CD4-positive, alpha-beta memory T cell (primary cell): ENCODE data around the gene SBNO1. TPM values are rescaled to one million over a fixed set of nuclear protein-coding genes. Genes with fewer than 3 reads are reported as not detected.

Source experiments
- CTCF ChIA-PET: fragments of 350-600 bp; sonication (Branson Sonifier 250); formaldehyde crosslinking; loops from one replicate; lab custom pipeline; 2021; ENCODE audit warnings: inconsistent platforms; ENCODE audit not compliant: partially characterized antibody; lab: Charles Lee
- POLR2A ChIA-PET: fragments of 350-600 bp; sonication (Branson Sonifier 250); formaldehyde crosslinking; loops from one replicate; lab custom pipeline; 2021; ENCODE audit not compliant: partially characterized antibody; lab: Charles Lee
- DNase-seq, 5 donors: peaks; one replicate each; pipeline versions ENCODE4 v3.0.0 to v3.0.0-alpha.2; 2020 to 2022; ENCODE audit warnings: mixed read lengths in 1 of 5
- H3K27ac ChIP-seq: one replicate; pipeline ENCODE4 v1.7.0; 2013; ENCODE audit warnings: low read depth, low read length
- H3K27me3 ChIP-seq: 2 replicates; pipeline ENCODE4 v1.7.0; 2013; ENCODE audit warnings: mild to moderate bottlenecking, low read length, moderate library complexity; ENCODE audit not compliant: insufficient read depth
- H3K36me3 ChIP-seq: 2 replicates; pipeline ENCODE4 v1.7.0; 2013; ENCODE audit warnings: mild to moderate bottlenecking, low read length, moderate library complexity; ENCODE audit not compliant: insufficient read depth
- H3K4me1 ChIP-seq: 2 replicates; pipeline ENCODE4 v1.7.0; 2013; ENCODE audit warnings: mild to moderate bottlenecking, low read length, moderate library complexity; ENCODE audit not compliant: insufficient read depth
- H3K4me3 ChIP-seq, 2 donors: one replicate each; pipeline ENCODE4 v1.7.0; 2013; ENCODE audit warnings: low read length in 2 of 2, mild to moderate bottlenecking in 1 of 2
- H3K9me3 ChIP-seq, 2 donors: one replicate each; pipeline ENCODE4 v1.7.0; 2013; ENCODE audit warnings: low read length in 2 of 2, control low read depth in 1 of 2; ENCODE audit not compliant: control insufficient read depth in 1 of 2
- H3K27ac Mint-ChIP-seq, 7 donors: one replicate each; pipeline ENCODE4 v1.8.0; 2020 to 2021; ENCODE audit warnings: mixed read lengths in 7 of 7, mild to moderate bottlenecking in 6 of 7, inconsistent platforms in 3 of 7, moderate library complexity in 3 of 7
- H3K27me3 Mint-ChIP-seq, 2 donors: one replicate each; pipeline ENCODE4 v1.8.0; 2020 to 2021; ENCODE audit warnings: mixed read lengths in 2 of 2
- H3K36me3 Mint-ChIP-seq, 2 donors: one replicate each; pipeline ENCODE4 v1.8.0; 2020 to 2021; ENCODE audit warnings: mixed read lengths in 2 of 2, inconsistent platforms in 1 of 2, mild to moderate bottlenecking in 1 of 2
- H3K4me1 Mint-ChIP-seq, 4 donors: one replicate each; pipeline ENCODE4 v1.8.0; 2020 to 2021; ENCODE audit warnings: mixed read lengths in 4 of 4, mild to moderate bottlenecking in 1 of 4
- H3K4me3 Mint-ChIP-seq, 8 donors: one replicate each; pipeline ENCODE4 v1.8.0; 2020 to 2021; ENCODE audit warnings: mixed read lengths in 8 of 8, mild to moderate bottlenecking in 7 of 8, moderate library complexity in 6 of 8, inconsistent platforms in 3 of 8
- H3K9me3 Mint-ChIP-seq, 8 donors: one replicate each; pipeline ENCODE4 v1.8.0; 2020 to 2021; ENCODE audit warnings: mixed read lengths in 8 of 8, mild to moderate bottlenecking in 5 of 8, inconsistent platforms in 3 of 8, moderate library complexity in 1 of 8
- intact Hi-C: fragments of 100-400 bp; cut with micrococcal nuclease; formaldehyde crosslinking; loops from one replicate; pipeline ENCODE4 v1.15.1; 2023
- polyA plus RNA-seq, 2 donors: library from polyadenylated mRNA; unstranded; fragments of 300-500 nt; fragmentation: Illumina TruSeq; gene quantifications; one replicate each; pipeline ENCODE4 v1.2.3, GENCODE V29; 2021
- total RNA-seq, 2 experiments: library from RNA; stranded (reverse); gene quantifications; one replicate each; pipeline ENCODE4 v1.2.3, GENCODE V29; 2021

Gene SBNO1
- total and polyA plus RNA-seq, 4 experiments from 2014 or later = 26.3 to 56.3 (median 47.0) TPM

DNA sequence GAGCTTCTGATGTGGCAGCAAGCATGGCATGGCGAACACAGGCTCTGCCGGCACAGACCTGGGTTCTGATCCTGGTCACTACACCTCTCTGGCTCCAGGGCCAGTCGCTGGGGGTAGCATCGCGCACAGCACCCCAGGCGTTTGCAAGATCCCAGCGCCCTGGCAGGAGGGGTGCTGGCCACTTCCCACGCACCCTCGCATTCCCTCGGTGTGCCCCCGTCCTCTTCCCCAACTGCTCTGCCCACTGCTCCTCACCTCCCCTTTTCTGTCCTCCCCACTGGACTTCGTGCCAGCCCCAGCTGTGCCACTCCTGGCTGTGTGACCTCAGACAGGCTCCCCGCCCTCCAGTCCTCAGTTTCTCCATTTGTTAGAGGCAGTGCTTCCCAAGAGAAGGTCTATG lies 95.8 kb downstream of the SBNO1 start:
- CTCF ChIA-PET = interaction anchor here (1.5 kb wide), 1 partner anchor 23 kb away, joined by 3 read pairs; no protein-coding TSS in a partner anchor
- Histone ChIP-seq H3K27me3 (no peaks in the 10 kb centered on the region), H3K9me3 (no peaks in the 10 kb centered on the region), H3K27ac (no peak overlapping the region), H3K4me3 (no peak overlapping the region), H3K4me1 (peaks cover 15% of the 10 kb centered on the region), H3K36me3 (no peaks in the 10 kb centered on the region)
- H3K36me3 Mint-ChIP-seq = no peaks in the 10 kb centered on the region
- intact Hi-C loops = no loop called here
- no peak for DNase-seq
- peak overlapping the region in 3 of 7 donors; percentile 42 to 77 (median 72) for H3K27ac Mint-ChIP-seq
- no peaks in the 10 kb centered on the region for H3K27me3 Mint-ChIP-seq
- POLR2A ChIA-PET = interaction anchor here (1.0 kb wide), 1 partner anchor 11 kb away, joined by 4 read pairs; no protein-coding TSS in a partner anchor
- H3K4me1 Mint-ChIP-seq = peaks cover 10 to 32% (median 15%) of the 10 kb centered on the region in 4 donors
- no peaks in the 10 kb centered on the region for H3K9me3 Mint-ChIP-seq
- H3K4me3 Mint-ChIP-seq = peak overlapping the region in 6 of 8 donors; percentile 47 to 78 (median 62)

DNA sequence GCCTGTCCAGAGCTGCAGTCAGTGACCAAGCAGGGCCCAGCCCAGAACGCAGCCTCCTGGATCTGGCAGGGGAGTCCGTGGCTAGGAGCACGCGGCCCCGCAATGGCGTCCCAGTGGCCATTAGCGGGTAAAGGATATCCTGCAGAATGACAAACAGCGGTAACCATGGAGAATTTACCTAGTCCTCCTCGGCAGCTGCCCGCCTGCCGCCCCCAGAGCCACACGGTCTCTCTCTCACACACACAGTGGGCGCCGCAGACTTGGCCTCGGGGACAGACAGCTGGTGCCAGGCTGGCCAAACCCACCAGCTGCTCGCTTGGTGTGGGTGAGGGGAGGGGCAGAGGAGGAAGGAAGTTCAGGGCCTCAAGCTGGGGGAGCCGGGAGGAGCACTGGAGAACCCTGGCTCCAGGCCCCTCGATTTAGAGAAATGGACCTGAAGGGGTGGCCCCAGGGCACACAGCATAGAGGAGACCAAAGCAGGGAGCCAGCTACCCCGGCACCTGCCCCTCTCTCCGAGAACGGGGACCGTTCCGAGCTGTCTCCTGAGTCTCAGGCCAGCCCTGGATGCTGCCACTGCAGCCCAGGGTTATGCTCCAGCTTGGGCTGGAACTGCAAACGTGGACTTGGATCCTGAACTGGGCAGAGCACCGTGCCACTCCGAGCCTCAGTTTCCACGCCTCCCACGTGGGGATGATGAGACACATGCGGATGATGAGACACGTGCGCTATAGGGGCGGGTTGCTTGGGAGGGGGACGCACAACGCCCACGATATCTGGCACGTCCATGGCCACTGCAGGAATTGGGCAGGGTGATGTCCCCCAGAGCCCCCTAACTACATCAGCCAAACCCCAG lies 96.4 kb downstream of the SBNO1 start:
- Mint-ChIP-seq H3K27me3 (no peaks in the 10 kb centered on the region), H3K4me1 (peaks cover 10 to 32% (median 15%) of the 10 kb centered on the region in 4 donors), H3K9me3 (no peaks in the 10 kb centered on the region), H3K36me3 (no peaks in the 10 kb centered on the region), H3K4me3 (peak overlapping the region in 3 of 8 donors; percentile 48 to 70 (median 58)), H3K27ac (peak overlapping the region in 1 of 7 donors; percentile 61)
- no peak overlapping the region for H3K27ac ChIP-seq
- CTCF ChIA-PET = interaction anchor here (0.6 kb wide), 1 partner anchor 114 kb away, joined by 3 read pairs; no protein-coding TSS in a partner anchor
- H3K27me3 ChIP-seq = no peaks in the 10 kb centered on the region
- POLR2A ChIA-PET = interaction anchor here (1.0 kb wide), 1 partner anchor 10 kb away, joined by 4 read pairs; no protein-coding TSS in a partner anchor
- H3K4me3 ChIP-seq = no peak overlapping the region
- intact Hi-C loops = no loop called here
- no peak for DNase-seq
- H3K4me1 ChIP-seq = peaks cover 15% of the 10 kb centered on the region
- H3K36me3 ChIP-seq = no peaks in the 10 kb centered on the region
- H3K9me3 ChIP-seq = no peaks in the 10 kb centered on the region

DNA sequence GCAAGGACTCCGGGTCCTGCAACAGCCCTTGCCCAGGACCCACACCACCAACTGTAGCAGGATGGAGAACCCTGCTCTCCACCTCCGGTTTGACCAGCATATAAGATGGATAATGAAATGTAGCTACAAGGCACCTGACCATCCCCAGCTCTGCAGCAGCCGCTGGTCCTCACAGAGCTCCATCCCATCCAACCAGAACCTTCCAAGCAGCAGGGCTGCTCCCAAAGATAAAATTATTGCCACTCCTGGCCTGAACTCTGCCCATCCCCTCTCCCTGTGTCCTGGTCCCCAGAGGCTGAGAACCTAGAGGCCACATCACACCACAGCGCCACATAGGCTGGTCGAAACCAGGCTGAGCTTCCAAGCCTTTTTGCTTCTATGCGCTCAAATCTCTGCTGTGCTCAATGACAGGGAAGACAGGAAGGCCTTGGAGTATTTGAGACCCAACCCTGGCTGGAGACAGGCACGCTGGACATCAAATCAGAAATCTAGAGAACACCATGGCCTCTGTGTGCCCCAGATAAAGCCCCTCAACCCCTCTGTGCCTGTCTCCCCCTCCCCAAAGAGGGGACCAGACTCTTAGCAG lies 97.2 kb downstream of the SBNO1 start:
- no peaks in the 10 kb centered on the region for H3K36me3 Mint-ChIP-seq
- DNase-seq = no peak
- H3K4me3 ChIP-seq = no peak overlapping the region
- H3K27me3 Mint-ChIP-seq = no peaks in the 10 kb centered on the region
- peak overlapping the region in 2 of 8 donors; percentile 21 to 57 for H3K4me3 Mint-ChIP-seq
- H3K4me1 ChIP-seq = peaks cover 15% of the 10 kb centered on the region
- no peaks in the 10 kb centered on the region for H3K9me3 Mint-ChIP-seq
- H3K27ac Mint-ChIP-seq = peak overlapping the region in 4 of 7 donors; percentile 24 to 61 (median 49)
- H3K9me3 ChIP-seq = no peaks in the 10 kb centered on the region
- H3K27me3 ChIP-seq = no peaks in the 10 kb centered on the region
- POLR2A ChIA-PET = interaction anchor here (0.8 to 1.0 kb wide), 2 partner anchors 9 to 35 kb away, joined by 3 to 4 read pairs; partner anchors contain the start of gene MPHOSPH9
- H3K4me1 Mint-ChIP-seq = peaks cover 10 to 32% (median 15%) of the 10 kb centered on the region in 4 donors
- no peaks in the 10 kb centered on the region for H3K36me3 ChIP-seq
- intact Hi-C loops = no loop called here
- CTCF ChIA-PET = interaction anchor here (0.6 kb wide), 1 partner anchor 114 kb away, joined by 3 read pairs; no protein-coding TSS in a partner anchor
- H3K27ac ChIP-seq = no peak overlapping the region

- H3K36me3 ChIP-seq = no peaks in the 10 kb centered on the region
- no peak for DNase-seq
- peaks cover 11% of the 10 kb centered on the region for H3K4me1 ChIP-seq
- no peaks in the 10 kb centered on the region for H3K9me3 ChIP-seq
- Mint-ChIP-seq H3K9me3 (no peaks in the 10 kb centered on the region), H3K4me3 (no peak overlapping the region), H3K4me1 (peaks cover 8 to 27% (median 14%) of the 10 kb centered on the region in 4 donors), H3K27ac (peak overlapping the region in 2 of 7 donors; percentile 24 to 71), H3K36me3 (no peaks in the 10 kb centered on the region), H3K27me3 (no peaks in the 10 kb centered on the region)
- H3K27ac ChIP-seq = no peak overlapping the region
- no peak overlapping the region for H3K4me3 ChIP-seq
- ChIA-PET CTCF (no interaction called here), POLR2A (interaction anchor here (0.8 kb wide), 1 partner anchor 34 kb away, joined by 3 read pairs; the partner anchor contains the start of gene MPHOSPH9)
- no peaks in the 10 kb centered on the region for H3K27me3 ChIP-seq
- intact Hi-C loops = no loop called here
Observed at GRCh38 chr12:123266679-123267277, 97.9 kb downstream of the SBNO1 start.

- H3K27ac ChIP-seq = no peak overlapping the region
- no peak overlapping the region for H3K4me3 Mint-ChIP-seq
- no peaks in the 10 kb centered on the region for H3K9me3 ChIP-seq
- H3K27ac Mint-ChIP-seq = peak overlapping the region in 4 of 7 donors; percentile 12 to 52 (median 42)
- intact Hi-C loops = no loop called here
- no peaks in the 10 kb centered on the region for H3K27me3 ChIP-seq
- H3K27me3 Mint-ChIP-seq = no peaks in the 10 kb centered on the region
- no peaks in the 10 kb centered on the region for H3K36me3 Mint-ChIP-seq
- peaks cover 8 to 27% (median 14%) of the 10 kb centered on the region in 4 donors for H3K4me1 Mint-ChIP-seq
- CTCF ChIA-PET = no interaction called here
- POLR2A ChIA-PET = interaction anchor here (0.6 kb wide), 1 partner anchor 33 kb away, joined by 3 read pairs; the partner anchor contains the start of genes MPHOSPH9 and MTRFR
- H3K9me3 Mint-ChIP-seq = no peaks in the 10 kb centered on the region
- DNase-seq = no peak
- no peaks in the 10 kb centered on the region for H3K36me3 ChIP-seq
- H3K4me1 ChIP-seq = peaks cover 11% of the 10 kb centered on the region
- H3K4me3 ChIP-seq = no peak overlapping the region
Observed at GRCh38 chr12:123265851-123266678, 98.6 kb downstream of the SBNO1 start.

DNA sequence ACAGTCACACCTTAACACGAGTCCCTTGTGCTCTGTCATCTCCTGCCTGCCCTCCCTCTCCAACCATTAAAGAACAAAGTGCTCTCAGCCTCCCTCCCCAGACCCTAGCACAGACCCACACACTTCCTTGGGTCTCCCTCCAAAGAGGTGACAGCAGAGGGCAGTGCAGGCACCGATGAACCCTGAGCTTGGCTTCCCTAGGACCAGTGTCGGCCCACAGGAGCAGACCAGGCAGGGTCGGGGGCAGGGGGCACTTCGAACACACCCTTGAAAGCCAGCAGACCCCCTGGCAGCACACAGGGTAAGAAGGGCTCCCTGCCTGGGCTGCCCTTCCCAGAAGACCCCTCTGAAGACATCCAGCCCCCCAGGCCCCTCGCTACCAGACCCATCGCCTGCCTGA lies 100.0 kb downstream of the SBNO1 start:
- H3K27ac ChIP-seq = no peak overlapping the region
- CTCF ChIA-PET = interaction anchor here (1.0 kb wide), 1 partner anchor 319 kb away, joined by 4 read pairs; the partner anchor contains the start of gene TMED2
- Mint-ChIP-seq H3K36me3 (peaks cover 0 to 5% of the 10 kb centered on the region in 2 donors), H3K4me1 (peaks cover 3 to 18% (median 7%) of the 10 kb centered on the region in 4 donors), H3K9me3 (no peaks in the 10 kb centered on the region), H3K27ac (peak overlapping the region in 2 of 7 donors; percentile 12 to 81), H3K4me3 (no peak overlapping the region), H3K27me3 (no peaks in the 10 kb centered on the region)
- intact Hi-C loops = no loop called here
- no peak for DNase-seq
- H3K36me3 ChIP-seq = no peaks in the 10 kb centered on the region
- H3K9me3 ChIP-seq = no peaks in the 10 kb centered on the region
- no peaks in the 10 kb centered on the region for H3K27me3 ChIP-seq
- no peak overlapping the region for H3K4me3 ChIP-seq
- peaks cover under 1% of the 10 kb centered on the region for H3K4me1 ChIP-seq
- POLR2A ChIA-PET = interaction anchor here (1.5 kb wide), 1 partner anchor 26 kb away, joined by 3 read pairs; no protein-coding TSS in a partner anchor
